Fibroblast of villous mesenchyme (primary cell): Measurements from ENCODE around the gene NDUFS6. TPM values are rescaled to one million over a fixed set of nuclear protein-coding genes. Genes with fewer than 3 reads are reported as not detected.

Source experiments
- DNase-seq: peaks from one replicate; pipeline ENCODE4 v3.0.0-alpha.2; 2010; ENCODE audit warnings: low read depth
- H3K4me3 ChIP-seq: 2 replicates; pipeline ENCODE4 v1.5.1; 2011; ENCODE audit warnings: low read depth, mild to moderate bottlenecking, low read length
- CTCF ChIP-seq: IDR thresholded peaks from 2 replicates; pipeline ENCODE4 v1.5.1; 2012; ENCODE audit warnings: low read depth, mild to moderate bottlenecking, low read length; ENCODE audit not compliant: insufficient read depth
- total RNA-seq: library from RNA; depleted of rRNA; stranded (reverse); fragments of >200 nt; gene quantifications from 2 replicates; pipeline ENCODE4 v1.2.3, GENCODE V29; 2012

NDUFS6 gene
- total RNA-seq, 1 donor, result 22.9 TPM

GRCh38 chr5:1834022-1834551 is 32.9 kb downstream of the NDUFS6 start:
- DNase-seq, result no peak
- no peak for TF ChIP-seq CTCF
- H3K4me3 ChIP-seq, result no peak overlapping the region

GRCh38 chr5:1834721-1835429 is 33.7 kb downstream of the NDUFS6 start:
- no peak overlapping the region for H3K4me3 ChIP-seq
- no peak for TF ChIP-seq CTCF
- DNase-seq, result no peak

GRCh38 chr5:1835431-1835830 is 34.2 kb downstream of the NDUFS6 start:
- no peak overlapping the region for H3K4me3 ChIP-seq
- TF ChIP-seq CTCF, result no peak
- DNase-seq, result no peak

GRCh38 chr5:1836176-1836890 is 35.1 kb downstream of the NDUFS6 start:
- no peak overlapping the region for H3K4me3 ChIP-seq
- no peak for DNase-seq
- no peak for TF ChIP-seq CTCF

GRCh38 chr5:1836891-1837880 is 36.0 kb downstream of the NDUFS6 start:
- TF ChIP-seq CTCF, result no peak
- DNase-seq, result no peak
- no peak overlapping the region for H3K4me3 ChIP-seq

GRCh38 chr5:1838013-1838412 is 36.8 kb downstream of the NDUFS6 start:
- no peak overlapping the region for H3K4me3 ChIP-seq
- no peak for TF ChIP-seq CTCF
- no peak for DNase-seq
